Duodenal mucosa (tissue), 2 donors: ENCODE measurements around the gene RHBDL1.

ENCODE experiments used
- H3K27ac ChIP-seq: one replicate; pipeline ENCODE4 v1.7.0; 2013; ENCODE audit warnings: low read depth, low read length
- H3K27me3 ChIP-seq, 2 donors: one replicate each; pipeline ENCODE4 v1.7.0; 2013; ENCODE audit warnings: low read length in 2 of 2, control low read depth in 1 of 2; ENCODE audit not compliant: insufficient read depth in 2 of 2, control insufficient read depth in 1 of 2
- H3K36me3 ChIP-seq, 2 donors: one replicate each; pipeline ENCODE4 v1.7.0; 2013; ENCODE audit warnings: low read length in 2 of 2, control low read depth in 1 of 2; ENCODE audit not compliant: insufficient read depth in 2 of 2, control insufficient read depth in 1 of 2
- H3K4me1 ChIP-seq, 2 donors: one replicate each; pipeline ENCODE4 v1.7.0; 2013; ENCODE audit warnings: low read length in 2 of 2, control low read depth in 1 of 2; ENCODE audit not compliant: insufficient read depth in 2 of 2, control insufficient read depth in 1 of 2
- H3K4me3 ChIP-seq, 2 donors: one replicate each; pipeline ENCODE4 v1.7.0; 2013; ENCODE audit warnings: low read length in 2 of 2, low read depth in 1 of 2
- H3K9ac ChIP-seq, 2 donors: one replicate each; pipeline ENCODE4 v1.7.0; 2013; ENCODE audit warnings: low read length in 2 of 2, low read depth in 1 of 2
- H3K9me3 ChIP-seq, 2 donors: one replicate each; pipeline ENCODE4 v1.7.0; 2013; ENCODE audit warnings: low read length in 2 of 2, control low read depth in 1 of 2; ENCODE audit not compliant: control insufficient read depth in 1 of 2

Gene RHBDL1

GRCh38 chr16:637081-638018 is 38.1 kb upstream of the RHBDL1 start:
- Histone ChIP-seq H3K27ac (peak overlapping the region; percentile 97), H3K36me3 (peaks cover 0 to 10% of the 10 kb centered on the region in 2 donors), H3K4me1 (peaks cover 8 to 21% of the 10 kb centered on the region in 2 donors), H3K9ac (peak overlapping the region; percentile 58 to 71), H3K9me3 (no peaks in the 10 kb centered on the region), H3K27me3 (no peaks in the 10 kb centered on the region), H3K4me3 (peak overlapping the region; percentile 84 to 90)

GRCh38 chr16:638034-638543 is 37.4 kb upstream of the RHBDL1 start:
- no peak overlapping the region for H3K4me3 ChIP-seq
- H3K9me3 ChIP-seq, result no peaks in the 10 kb centered on the region
- peak overlapping the region in 1 of 2 donors; percentile 58 for H3K9ac ChIP-seq
- no peak overlapping the region for H3K27ac ChIP-seq
- H3K36me3 ChIP-seq, result peaks cover 0 to 10% of the 10 kb centered on the region in 2 donors
- no peaks in the 10 kb centered on the region for H3K27me3 ChIP-seq
- peaks cover 15 to 28% of the 10 kb centered on the region in 2 donors for H3K4me1 ChIP-seq

GRCh38 chr16:638836-639235 is 36.6 kb upstream of the RHBDL1 start:
- peaks cover 18 to 34% of the 10 kb centered on the region in 2 donors for H3K4me1 ChIP-seq
- H3K9ac ChIP-seq, result no peak overlapping the region
- no peak overlapping the region for H3K27ac ChIP-seq
- no peaks in the 10 kb centered on the region for H3K27me3 ChIP-seq
- H3K36me3 ChIP-seq, result peaks cover 0 to 6% of the 10 kb centered on the region in 2 donors
- H3K4me3 ChIP-seq, result no peak overlapping the region
- H3K9me3 ChIP-seq, result no peaks in the 10 kb centered on the region

- Histone ChIP-seq H3K27ac (no peak overlapping the region), H3K9me3 (no peaks in the 10 kb centered on the region), H3K4me3 (no peak overlapping the region), H3K27me3 (no peaks in the 10 kb centered on the region), H3K9ac (peak overlapping the region in 1 of 2 donors; percentile 79), H3K4me1 (peaks cover 28 to 36% of the 10 kb centered on the region in 2 donors), H3K36me3 (no peaks in the 10 kb centered on the region)
Observed at GRCh38 chr16:640614-641013, 34.9 kb upstream of the RHBDL1 start.

- Histone ChIP-seq H3K4me3 (peak within 1 kb of the TSS; percentile 73 to 83), H3K36me3 (no peaks in the 10 kb centered on the region), H3K4me1 (peaks cover 37 to 46% of the 10 kb centered on the region in 2 donors), H3K9me3 (no peaks in the 10 kb centered on the region), H3K9ac (peak within 1 kb of the TSS; percentile 79 to 96), H3K27me3 (no peaks in the 10 kb centered on the region), H3K27ac (peak within 1 kb of the TSS; percentile 84)
Observed at GRCh38 chr16:641326-642188, 33.9 kb upstream of the RHBDL1 start, which contains the start of gene MCRIP2. MCRIP2 (plus strand) TSS chr16:641828; CDS start chr16:641992, 164 bp downstream.

GRCh38 chr16:642189-643049 is 33.1 kb upstream of the RHBDL1 start:
- H3K27ac ChIP-seq, result peak overlapping the region; percentile 84
- H3K4me3 ChIP-seq, result peak overlapping the region; percentile 73 to 83
- H3K27me3 ChIP-seq, result no peaks in the 10 kb centered on the region
- no peaks in the 10 kb centered on the region for H3K36me3 ChIP-seq
- peaks cover 44 to 52% of the 10 kb centered on the region in 2 donors for H3K4me1 ChIP-seq
- no peaks in the 10 kb centered on the region for H3K9me3 ChIP-seq
- peak overlapping the region; percentile 79 for H3K9ac ChIP-seq

- Histone ChIP-seq H3K9ac (peak overlapping the region; percentile 79), H3K27ac (peak overlapping the region; percentile 62), H3K9me3 (no peaks in the 10 kb centered on the region), H3K27me3 (no peaks in the 10 kb centered on the region), H3K4me3 (peak overlapping the region; percentile 73 to 83), H3K36me3 (no peaks in the 10 kb centered on the region), H3K4me1 (peaks cover 44 to 53% of the 10 kb centered on the region in 2 donors)
Observed at GRCh38 chr16:643050-643368, 32.5 kb upstream of the RHBDL1 start.

- H3K9me3 ChIP-seq, result no peaks in the 10 kb centered on the region
- no peaks in the 10 kb centered on the region for H3K27me3 ChIP-seq
- peak overlapping the region in 1 of 2 donors; percentile 25 for H3K9ac ChIP-seq
- H3K4me1 ChIP-seq, result peaks cover 50 to 61% of the 10 kb centered on the region in 2 donors
- H3K27ac ChIP-seq, result no peak overlapping the region
- no peaks in the 10 kb centered on the region for H3K36me3 ChIP-seq
- peak overlapping the region in 1 of 2 donors; percentile 15 for H3K4me3 ChIP-seq
Observed at GRCh38 chr16:644556-644955, 30.9 kb upstream of the RHBDL1 start.
